ENCODE measurements around the gene MACROD1.
"Not testable (repeated sequence)": the region's sequence is repeated elsewhere in the genome, so short reads cannot be mapped to it uniquely, and the experiment has no call there.

Gene MACROD1

GRCh38 chr11:63978551-63979239 is 187.2 kb downstream of the MACROD1 start:
- no peak for DNase-seq (ENCODE audit: low read depth)
- TF ChIP-seq CTCF (IDR thresholded peaks at IDR 0.05; ENCODE audit: low read depth, low read length, missing control alignments), result no peak
- no peak overlapping the region for H3K4me3 ChIP-seq (ENCODE audit: low read depth, low read length)

DNA sequence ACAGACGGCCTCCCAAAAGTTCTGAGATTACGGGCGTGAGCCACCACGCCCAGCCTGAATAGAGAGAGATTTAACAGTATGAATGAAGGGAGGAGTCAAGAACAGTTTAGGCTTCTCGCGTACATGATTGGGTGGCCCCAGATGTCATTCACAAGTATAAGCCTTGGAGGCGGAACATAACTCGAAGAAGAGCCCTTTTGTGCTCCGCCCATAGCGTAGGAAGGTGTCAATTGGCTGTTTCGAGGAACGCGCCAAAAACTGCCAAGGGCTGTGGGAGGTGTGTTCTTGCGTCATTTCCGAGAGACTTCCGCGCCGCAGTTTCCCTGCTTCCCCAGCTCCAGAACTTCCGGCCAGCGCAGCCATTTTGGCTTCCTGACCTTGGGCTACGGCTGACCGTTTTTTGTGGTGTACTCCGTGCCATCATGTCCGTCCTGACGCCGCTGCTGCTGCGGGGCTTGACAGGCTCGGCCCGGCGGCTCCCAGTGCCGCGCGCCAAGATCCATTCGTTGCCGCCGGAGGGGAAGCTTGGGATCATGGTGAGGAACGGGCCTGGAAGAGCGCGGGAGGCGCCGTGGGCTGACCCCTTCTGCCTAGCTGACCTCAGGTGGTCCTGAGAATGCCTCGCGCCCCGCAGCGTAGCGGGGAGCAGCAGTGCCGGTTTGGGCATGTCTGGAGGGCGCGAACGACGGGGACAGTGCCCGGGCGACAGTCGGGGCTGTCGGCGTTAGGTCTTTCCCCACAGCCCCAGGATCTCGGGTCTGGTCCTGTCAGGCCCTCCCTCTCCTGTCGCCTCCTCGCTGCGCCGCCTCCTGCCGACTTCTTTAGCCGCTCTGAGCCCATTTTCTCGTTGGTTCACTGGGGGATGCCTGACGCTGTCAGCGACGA is 191.4 kb downstream of the MACROD1 start, which contains the start of gene COX8A:
Gene COX8A (plus strand): TSS at position 362 of the 885 bp plus-strand sequence. CDS start 61 bp downstream, at position 423.
- no peak for TF ChIP-seq CTCF (IDR thresholded peaks at IDR 0.05; ENCODE audit: low read depth, low read length, missing control alignments)

DNA sequence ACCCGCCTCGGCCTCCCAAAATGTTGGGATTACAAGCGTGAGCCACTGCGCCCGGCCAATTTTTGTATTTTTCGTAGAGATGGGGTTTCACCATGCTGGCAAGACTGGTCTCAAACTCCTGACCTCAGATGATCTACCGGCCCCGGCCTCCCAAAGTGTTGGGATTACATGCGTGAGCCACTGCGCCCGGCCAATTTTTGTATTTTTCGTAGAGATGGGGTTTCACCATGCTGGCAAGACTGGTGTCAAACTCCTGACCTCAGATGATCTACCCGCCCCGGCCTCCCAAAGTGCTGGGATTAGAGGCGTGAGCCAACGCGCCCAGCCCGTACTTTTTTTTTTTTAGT is 192.0 kb downstream of the MACROD1 start:
- H3K4me3 ChIP-seq (ENCODE audit: low read depth, low read length), result peak overlapping the region; percentile 97; the same call in 1 of the 2 replicates
- not testable (repeated sequence) for DNase-seq (ENCODE audit: low read depth)

More for the DNA sequence above, 191.4 kb downstream of the MACROD1 start, which contains the start of gene COX8A:
- peak within 1 kb of the TSS; percentile 97 for H3K4me3 ChIP-seq (ENCODE audit: low read depth, low read length)
- DNase-seq (ENCODE audit: low read depth), result peak; percentile 100

- TF ChIP-seq CTCF (IDR thresholded peaks at IDR 0.05; ENCODE audit: low read depth, low read length, missing control alignments), result no peak
- DNase-seq (ENCODE audit: low read depth), result no peak
- H3K4me3 ChIP-seq (ENCODE audit: low read depth, low read length), result no peak overlapping the region
Measured at GRCh38 chr11:63970902-63971301, 195.0 kb downstream of the MACROD1 start.

DNA sequence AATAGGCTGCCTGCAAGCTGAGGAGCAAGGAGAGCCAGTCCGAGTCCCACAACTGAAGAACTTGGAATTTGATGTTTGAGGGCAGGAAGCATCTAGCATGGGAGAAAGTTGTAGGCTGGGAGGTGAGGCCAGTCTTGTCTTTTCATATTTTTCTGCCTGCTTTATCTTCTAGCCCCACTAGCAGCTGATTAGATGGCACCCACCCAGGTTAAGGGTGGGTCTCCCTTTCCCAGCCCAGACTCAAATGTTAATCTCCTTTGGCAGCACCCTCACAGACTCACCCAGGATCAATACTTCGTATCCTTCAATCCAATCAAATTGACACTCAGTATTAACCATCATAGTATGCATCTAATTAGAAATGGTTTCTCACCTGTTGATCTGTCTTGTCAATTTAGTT is 196.5 kb downstream of the MACROD1 start:
- DNase-seq (ENCODE audit: low read depth), result no peak
- no peak overlapping the region for H3K4me3 ChIP-seq (ENCODE audit: low read depth, low read length)
- TF ChIP-seq CTCF (IDR thresholded peaks at IDR 0.05; ENCODE audit: low read depth, low read length, missing control alignments), result no peak

- no peak for DNase-seq (ENCODE audit: low read depth)
- no peak overlapping the region for H3K4me3 ChIP-seq (ENCODE audit: low read depth, low read length)
- TF ChIP-seq CTCF (IDR thresholded peaks at IDR 0.05; ENCODE audit: low read depth, low read length, missing control alignments), result no peak
Measured at GRCh38 chr11:63966444-63966843, 199.5 kb downstream of the MACROD1 start.

- not testable (repeated sequence) for DNase-seq (ENCODE audit: low read depth); H3K4me3 ChIP-seq (ENCODE audit: low read depth, low read length)
Measured at GRCh38 chr11:63963895-63964294, 202.0 kb downstream of the MACROD1 start.
